ENCODE data around the gene HLA-DOB. TPM values are rescaled to one million over a fixed set of nuclear protein-coding genes. Genes with fewer than 3 reads are reported as not detected.

HLA-DOB gene
- total RNA-seq, 4 donors from 2014 or later = 5.7 TPM; not detected in 3

- Histone ChIP-seq H3K9me3 (no peaks in the 10 kb centered on the region), H3K4me3 (peak within 1 kb of the TSS; percentile 72 to 91 (median 82)), H3K4me1 (peaks cover 9 to 40% (median 18%) of the 10 kb centered on the region in 4 donors), H3K36me3 (peaks cover 0 to 33% (median 4%) of the 10 kb centered on the region in 4 donors), H3K27me3 (no peaks in the 10 kb centered on the region), H3K27ac (peak within 1 kb of the TSS; percentile 98 to 99 (median 99))
- TF ChIP-seq POLR2A (IDR thresholded peaks at IDR 0.05) (peak; percentile 97), POLR2AphosphoS5 (IDR thresholded peaks at IDR 0.05) (peak; percentile 88 to 96 (median 90)), CTCF (IDR thresholded peaks at IDR 0.05) (peak; percentile 75 to 97 (median 82)), EP300 (IDR thresholded peaks at IDR 0.05; ENCODE audit: low read depth) (peak; percentile 59)
- WGBS, 2 donors (ENCODE audit: low coverage in 1 of 2) = 0% methylated on average over 48 of the region's 68 CpGs; no CpG with 5 or more reads in 1 of the 2 donors
- peak; percentile 97 for DNase-seq
- intact Hi-C loops (cut with DNase I; ENCODE audit: low total_unique reads) (no loop called here), in situ Hi-C loops (cut with MboI; ENCODE audit: low pct_ligation_motif_present in 1 of 4, low pct_unique_long_range_greater_than_20kb in 1 of 4, low sequenced_read_pairs in 3 of 4) (no loop called here)
Observed at GRCh38 chr6:32853541-32854375, 37.0 kb upstream of the HLA-DOB start, which contains the start of the genes PSMB9 and TAP1. Gene PSMB9 (plus strand): TSS chr6:32854192. CDS start chr6:32854230, 38 bp downstream. Gene TAP1 (minus strand): TSS chr6:32853704. CDS start chr6:32853636, 68 bp downstream.

- Histone ChIP-seq H3K4me1 (peaks cover 9 to 40% (median 18%) of the 10 kb centered on the region in 4 donors), H3K4me3 (peak overlapping the region; percentile 72 to 91 (median 82)), H3K9me3 (no peaks in the 10 kb centered on the region), H3K36me3 (peaks cover 0 to 34% (median 7%) of the 10 kb centered on the region in 4 donors), H3K27ac (peak overlapping the region; percentile 98 to 99 (median 99)), H3K27me3 (no peaks in the 10 kb centered on the region)
- in situ Hi-C loops (cut with MboI; ENCODE audit: low pct_ligation_motif_present in 1 of 4, low pct_unique_long_range_greater_than_20kb in 1 of 4, low sequenced_read_pairs in 3 of 4) = no loop called here
- peak; percentile 63 for DNase-seq
- TF ChIP-seq CTCF (IDR thresholded peaks at IDR 0.05) (no peak), POLR2A (IDR thresholded peaks at IDR 0.05) (no peak), POLR2AphosphoS5 (IDR thresholded peaks at IDR 0.05) (no peak), EP300 (IDR thresholded peaks at IDR 0.05; ENCODE audit: low read depth) (no peak)
- intact Hi-C loops (cut with DNase I; ENCODE audit: low total_unique reads) = no loop called here
- WGBS, 2 donors (ENCODE audit: low coverage in 1 of 2) = 0% methylated on average over 2 to 41 of the region's 41 CpGs
Observed at GRCh38 chr6:32852844-32853540, 36.2 kb upstream of the HLA-DOB start.

- peaks cover 0 to 36% (median 10%) of the 10 kb centered on the region in 4 donors for H3K36me3 ChIP-seq
- no peaks in the 10 kb centered on the region for H3K27me3 ChIP-seq
- no peak for TF ChIP-seq POLR2AphosphoS5 (IDR thresholded peaks at IDR 0.05)
- no peak for TF ChIP-seq POLR2A (IDR thresholded peaks at IDR 0.05)
- no peak for TF ChIP-seq EP300 (IDR thresholded peaks at IDR 0.05; ENCODE audit: low read depth)
- TF ChIP-seq CTCF (IDR thresholded peaks at IDR 0.05) = no peak
- peak; percentile 68 for DNase-seq
- in situ Hi-C loops (cut with MboI; ENCODE audit: low pct_ligation_motif_present in 1 of 4, low pct_unique_long_range_greater_than_20kb in 1 of 4, low sequenced_read_pairs in 3 of 4) (no loop called here), intact Hi-C loops (cut with DNase I; ENCODE audit: low total_unique reads) (no loop called here)
- H3K4me3 ChIP-seq = peak overlapping the region; percentile 72 to 91 (median 82)
- H3K9me3 ChIP-seq = no peaks in the 10 kb centered on the region
- H3K27ac ChIP-seq = peak overlapping the region; percentile 98 to 99 (median 99)
- H3K4me1 ChIP-seq = peaks cover 9 to 46% (median 18%) of the 10 kb centered on the region in 4 donors
- WGBS, 2 donors (ENCODE audit: low coverage in 1 of 2) = 32 to 70% methylated on average over 11 to 23 of the region's 23 CpGs
Observed at GRCh38 chr6:32852018-32852843, 35.4 kb upstream of the HLA-DOB start.
